Measurements from ENCODE around the gene MAGI1.

MAGI1 gene

GRCh38 chr3:65413891-65414290, 624.8 kb downstream of the MAGI1 start:
- DNase-seq (ENCODE audit: low read depth) = no peak
- H3K4me3 ChIP-seq (ENCODE audit: low read depth, low read length) = no peak overlapping the region

GRCh38 chr3:65412588-65412987, 626.1 kb downstream of the MAGI1 start:
- no peak for DNase-seq (ENCODE audit: low read depth)
- H3K4me3 ChIP-seq (ENCODE audit: low read depth, low read length) = no peak overlapping the region

- H3K4me3 ChIP-seq (ENCODE audit: low read depth, low read length) = no peak overlapping the region
- no peak for DNase-seq (ENCODE audit: low read depth)
Measured at GRCh38 chr3:65411367-65411766, 627.4 kb downstream of the MAGI1 start.

GRCh38 chr3:65409176-65409569, 629.5 kb downstream of the MAGI1 start:
- H3K4me3 ChIP-seq (ENCODE audit: low read depth, low read length) = no peak overlapping the region
- DNase-seq (ENCODE audit: low read depth) = no peak

GRCh38 chr3:65408531-65409175, 630.1 kb downstream of the MAGI1 start:
- no peak overlapping the region for H3K4me3 ChIP-seq (ENCODE audit: low read depth, low read length)
- no peak for DNase-seq (ENCODE audit: low read depth)

DNA sequence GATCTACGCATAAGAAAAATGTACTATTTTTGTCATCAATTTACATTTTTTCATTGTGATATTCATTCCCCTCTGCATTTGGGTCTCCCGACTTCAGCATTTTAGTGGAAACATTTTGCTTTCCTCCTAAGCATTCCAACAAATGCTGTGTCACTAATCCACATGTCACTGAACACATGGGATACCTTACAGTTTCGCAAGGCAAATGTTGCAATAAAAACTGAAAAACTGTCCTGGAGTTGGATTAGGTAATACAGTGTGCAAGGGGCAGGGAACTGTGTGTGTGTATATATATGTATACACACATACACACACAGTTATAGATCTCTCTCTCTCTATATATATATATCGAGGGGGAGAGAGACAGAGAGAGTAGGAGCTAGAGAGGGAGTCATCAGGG, 632.2 kb downstream of the MAGI1 start:
- DNase-seq (ENCODE audit: low read depth) = peak; percentile 48
- H3K4me3 ChIP-seq (ENCODE audit: low read depth, low read length) = no peak overlapping the region

- no peak overlapping the region for H3K4me3 ChIP-seq (ENCODE audit: low read depth, low read length)
- peak; percentile 82 for DNase-seq (ENCODE audit: low read depth)
Measured at GRCh38 chr3:65402597-65402996, 636.1 kb downstream of the MAGI1 start.

GRCh38 chr3:65401359-65402305, 637.1 kb downstream of the MAGI1 start:
- no peak for DNase-seq (ENCODE audit: low read depth)
- no peak overlapping the region for H3K4me3 ChIP-seq (ENCODE audit: low read depth, low read length)

DNA sequence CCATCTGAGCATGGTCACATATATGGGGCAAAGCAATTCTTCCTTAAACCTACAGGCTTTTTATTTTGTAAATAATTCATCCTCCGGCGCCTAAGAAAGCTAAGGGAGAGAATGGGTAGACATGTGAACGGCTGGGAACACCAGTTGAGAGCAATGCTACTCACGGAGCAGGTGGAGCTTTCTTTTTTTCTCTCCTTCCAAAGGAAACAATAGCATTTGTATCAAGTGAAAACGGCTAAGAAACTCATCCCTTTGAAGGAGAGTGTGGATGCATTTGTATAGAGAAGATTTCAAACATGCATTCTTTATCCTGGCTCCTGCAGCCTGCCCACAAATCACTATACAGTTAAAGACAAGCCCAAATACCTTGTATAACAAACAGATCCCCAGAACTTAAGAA, 637.8 kb downstream of the MAGI1 start:
- no peak overlapping the region for H3K4me3 ChIP-seq (ENCODE audit: low read depth, low read length)
- DNase-seq (ENCODE audit: low read depth) = no peak

GRCh38 chr3:65398953-65399352, 639.8 kb downstream of the MAGI1 start:
- no peak overlapping the region for H3K4me3 ChIP-seq (ENCODE audit: low read depth, low read length)
- no peak for DNase-seq (ENCODE audit: low read depth)

DNA sequence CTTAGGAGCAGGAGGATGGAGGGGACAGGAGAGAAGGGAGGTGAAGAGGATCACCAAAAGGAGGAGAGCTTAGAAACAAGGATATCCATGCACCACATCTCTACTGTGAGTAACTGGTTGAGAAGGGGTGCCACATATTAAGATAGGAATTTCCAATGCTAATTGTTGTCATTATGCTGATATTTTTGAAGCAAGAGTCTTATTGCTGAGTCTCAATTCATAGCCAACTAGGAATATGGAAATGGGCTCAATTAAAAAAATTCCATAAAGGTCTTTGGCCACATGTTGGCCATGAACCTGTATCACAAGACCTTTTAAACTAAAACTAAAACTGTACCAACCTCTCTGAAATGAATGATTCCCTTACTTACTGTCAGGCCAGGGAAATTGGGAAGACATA, 642.6 kb downstream of the MAGI1 start:
- no peak for DNase-seq (ENCODE audit: low read depth)
- no peak overlapping the region for H3K4me3 ChIP-seq (ENCODE audit: low read depth, low read length)

- DNase-seq (ENCODE audit: low read depth) = no peak
- no peak overlapping the region for H3K4me3 ChIP-seq (ENCODE audit: low read depth, low read length)
Measured at GRCh38 chr3:65391068-65391467, 647.6 kb downstream of the MAGI1 start.

- H3K4me3 ChIP-seq (ENCODE audit: low read depth, low read length) = no peak overlapping the region
- no peak for DNase-seq (ENCODE audit: low read depth)
Measured at GRCh38 chr3:65385805-65386204, 652.9 kb downstream of the MAGI1 start.

DNA sequence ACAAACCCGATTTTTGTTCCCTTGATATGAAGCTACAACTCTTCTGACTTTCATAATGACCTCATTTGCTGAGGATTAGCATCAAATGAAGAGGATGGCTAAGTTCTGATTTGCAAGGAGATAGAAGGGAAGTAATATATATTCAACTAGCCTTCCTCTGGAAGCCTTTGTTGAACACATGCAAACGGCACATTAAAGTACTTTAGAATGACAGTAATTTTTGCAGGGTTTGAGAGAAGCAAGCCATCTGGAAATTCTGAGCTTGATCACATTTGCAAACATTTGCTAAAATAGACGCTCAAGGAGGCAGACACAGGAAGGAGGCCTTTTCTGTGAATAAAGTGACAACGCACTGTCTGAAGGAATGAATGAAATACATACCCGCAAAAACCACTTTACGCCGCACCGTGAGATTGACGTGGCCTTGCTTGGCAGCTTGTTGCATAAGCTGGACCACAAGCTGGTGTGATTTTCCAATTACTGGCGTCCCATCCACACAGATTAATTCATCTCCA, 657.2 kb downstream of the MAGI1 start:
- no peak overlapping the region for H3K4me3 ChIP-seq (ENCODE audit: low read depth, low read length)
- no peak for DNase-seq (ENCODE audit: low read depth)

- DNase-seq (ENCODE audit: low read depth) = no peak
- no peak overlapping the region for H3K4me3 ChIP-seq (ENCODE audit: low read depth, low read length)
Measured at GRCh38 chr3:65379223-65379622, 659.5 kb downstream of the MAGI1 start.

DNA sequence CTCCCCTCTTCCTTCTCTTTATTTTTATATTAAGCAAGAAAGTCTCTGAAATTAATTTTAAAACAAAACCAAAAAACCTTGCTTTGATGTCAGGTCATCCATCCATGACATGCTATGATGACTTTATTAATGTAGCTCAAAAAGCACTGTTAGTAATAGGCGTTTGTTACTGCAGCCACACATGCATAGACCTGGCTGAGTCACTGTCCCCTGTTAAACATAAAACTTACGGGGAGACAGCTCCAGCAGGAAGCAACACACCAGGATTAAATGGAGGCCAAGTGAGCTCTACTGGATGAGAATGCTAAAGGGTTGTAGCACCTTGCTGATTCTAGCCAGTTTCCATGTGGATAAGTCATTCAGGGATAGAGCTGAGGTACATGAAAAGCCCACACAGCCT, 661.1 kb downstream of the MAGI1 start:
- no peak for DNase-seq (ENCODE audit: low read depth)
- H3K4me3 ChIP-seq (ENCODE audit: low read depth, low read length) = no peak overlapping the region

- DNase-seq (ENCODE audit: low read depth) = no peak
- H3K4me3 ChIP-seq (ENCODE audit: low read depth, low read length) = no peak overlapping the region
Measured at GRCh38 chr3:65376426-65376825, 662.3 kb downstream of the MAGI1 start.

GRCh38 chr3:65371053-65371452, 667.7 kb downstream of the MAGI1 start:
- DNase-seq (ENCODE audit: low read depth) = no peak
- H3K4me3 ChIP-seq (ENCODE audit: low read depth, low read length) = no peak overlapping the region

- no peak overlapping the region for H3K4me3 ChIP-seq (ENCODE audit: low read depth, low read length)
- no peak for DNase-seq (ENCODE audit: low read depth)
Measured at GRCh38 chr3:65368866-65369265, 669.9 kb downstream of the MAGI1 start.

DNA sequence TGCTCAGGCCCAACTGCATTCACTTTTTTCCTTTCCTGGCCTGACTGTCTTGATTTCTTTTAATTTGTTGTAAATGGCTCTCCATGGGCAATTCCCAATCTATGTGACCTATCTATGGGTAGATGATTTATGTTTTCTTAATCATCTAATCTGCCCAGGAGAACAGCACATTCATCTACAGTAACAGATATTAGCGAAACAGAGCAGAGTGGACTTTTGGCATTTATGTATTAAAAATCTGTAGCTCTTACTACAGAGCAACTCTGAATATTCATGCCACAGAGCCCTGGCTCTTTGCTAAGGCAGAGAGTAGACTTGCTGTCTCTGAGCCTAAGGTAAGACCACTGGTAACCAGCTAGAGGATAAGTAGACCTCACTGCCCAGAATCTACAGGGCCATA, 676.0 kb downstream of the MAGI1 start:
- DNase-seq (ENCODE audit: low read depth) = no peak
- no peak overlapping the region for H3K4me3 ChIP-seq (ENCODE audit: low read depth, low read length)

DNA sequence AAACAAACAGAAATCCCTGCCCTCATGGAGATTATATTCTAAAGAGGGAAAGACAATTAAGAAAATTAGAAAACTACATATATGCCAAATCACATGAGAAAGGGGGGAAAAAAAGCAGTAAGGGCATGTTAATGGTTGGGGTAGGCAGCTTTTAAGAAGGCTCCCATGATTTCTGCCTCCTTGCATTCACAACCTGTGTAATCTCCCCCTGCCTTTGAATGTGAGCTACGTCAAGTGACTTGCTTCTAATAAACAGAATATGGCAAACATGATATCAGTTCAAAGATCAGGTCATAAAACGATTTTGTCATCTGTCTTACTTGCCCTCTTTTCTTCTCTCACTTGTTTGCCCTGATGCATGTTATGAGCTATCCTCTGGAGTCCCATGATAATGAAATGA, 677.3 kb downstream of the MAGI1 start:
- H3K4me3 ChIP-seq (ENCODE audit: low read depth, low read length) = no peak overlapping the region
- DNase-seq (ENCODE audit: low read depth) = no peak
